ENCODE measurements around the gene GALNS. TPM values are rescaled to one million over a fixed set of nuclear protein-coding genes. Genes with fewer than 3 reads are reported as not detected.

Gene GALNS
- total RNA-seq, 2 donors from 2014 or later: 8.8 to 48.8 TPM

DNA sequence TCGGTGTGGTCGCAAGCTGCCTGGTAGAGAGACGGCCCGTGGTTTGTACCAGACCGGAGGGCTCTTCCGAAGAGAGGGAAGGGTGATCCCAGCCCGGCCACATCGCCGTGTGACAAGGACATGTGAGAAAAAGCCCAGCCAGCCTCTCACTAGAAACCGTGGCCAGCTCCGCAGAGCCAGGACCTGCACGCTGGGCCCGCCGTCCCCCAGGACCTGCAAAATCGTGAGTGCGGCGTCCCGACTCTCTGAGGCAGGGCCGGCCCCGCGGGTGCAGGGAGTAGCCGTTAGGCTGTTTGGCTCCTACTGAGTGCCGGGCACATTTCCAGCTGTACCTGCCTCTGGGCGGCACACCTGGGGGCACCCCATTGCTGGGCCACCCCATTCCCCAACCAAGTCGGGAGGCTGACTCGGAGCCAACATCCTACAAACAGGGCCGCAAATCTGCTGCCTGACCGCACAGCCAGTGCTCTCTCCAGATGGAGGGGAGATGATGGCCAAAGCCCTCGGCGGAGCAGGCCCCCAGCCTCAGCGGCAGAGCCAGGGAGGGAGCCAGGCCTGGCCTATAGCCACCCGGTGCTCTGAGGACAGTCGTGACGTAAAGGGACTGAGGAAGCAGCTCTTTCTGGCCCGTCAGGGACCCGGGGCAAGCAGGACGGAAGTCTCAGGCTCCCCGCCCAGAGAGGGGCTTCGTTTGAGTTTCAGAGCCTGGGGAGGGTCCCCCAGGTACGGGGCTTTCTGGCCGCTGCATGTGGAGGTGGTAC, 43.3 kb upstream of the GALNS start:
- H3K4me1 ChIP-seq: no peaks in the 10 kb centered on the region
- TF ChIP-seq, protein P1, sequence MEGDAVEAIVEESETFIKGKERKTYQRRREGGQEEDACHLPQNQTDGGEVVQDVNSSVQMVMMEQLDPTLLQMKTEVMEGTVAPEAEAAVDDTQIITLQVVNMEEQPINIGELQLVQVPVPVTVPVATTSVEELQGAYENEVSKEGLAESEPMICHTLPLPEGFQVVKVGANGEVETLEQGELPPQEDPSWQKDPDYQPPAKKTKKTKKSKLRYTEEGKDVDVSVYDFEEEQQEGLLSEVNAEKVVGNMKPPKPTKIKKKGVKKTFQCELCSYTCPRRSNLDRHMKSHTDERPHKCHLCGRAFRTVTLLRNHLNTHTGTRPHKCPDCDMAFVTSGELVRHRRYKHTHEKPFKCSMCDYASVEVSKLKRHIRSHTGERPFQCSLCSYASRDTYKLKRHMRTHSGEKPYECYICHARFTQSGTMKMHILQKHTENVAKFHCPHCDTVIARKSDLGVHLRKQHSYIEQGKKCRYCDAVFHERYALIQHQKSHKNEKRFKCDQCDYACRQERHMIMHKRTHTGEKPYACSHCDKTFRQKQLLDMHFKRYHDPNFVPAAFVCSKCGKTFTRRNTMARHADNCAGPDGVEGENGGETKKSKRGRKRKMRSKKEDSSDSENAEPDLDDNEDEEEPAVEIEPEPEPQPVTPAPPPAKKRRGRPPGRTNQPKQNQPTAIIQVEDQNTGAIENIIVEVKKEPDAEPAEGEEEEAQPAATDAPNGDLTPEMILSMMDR (IDR thresholded peaks at IDR 0.05): no peak
- no peak overlapping the region for H3K27ac ChIP-seq
- intact Hi-C loops (cut with DNase I): no loop called here
- H3K4me3 ChIP-seq: no peak overlapping the region
- no peaks in the 10 kb centered on the region for H3K9me3 ChIP-seq
- no peak for ATAC-seq
- no peaks in the 10 kb centered on the region for H3K36me3 ChIP-seq (replicated peaks in 1 of 2; ENCODE audit: insufficient read depth in 1 of 2, low read depth in 2 of 2)
- no peak for DNase-seq
- no peaks in the 10 kb centered on the region for H3K27me3 ChIP-seq
- WGBS, 2 donors: 89 to 91% methylated on average over 14 to 39 of the region's 41 CpGs

DNA sequence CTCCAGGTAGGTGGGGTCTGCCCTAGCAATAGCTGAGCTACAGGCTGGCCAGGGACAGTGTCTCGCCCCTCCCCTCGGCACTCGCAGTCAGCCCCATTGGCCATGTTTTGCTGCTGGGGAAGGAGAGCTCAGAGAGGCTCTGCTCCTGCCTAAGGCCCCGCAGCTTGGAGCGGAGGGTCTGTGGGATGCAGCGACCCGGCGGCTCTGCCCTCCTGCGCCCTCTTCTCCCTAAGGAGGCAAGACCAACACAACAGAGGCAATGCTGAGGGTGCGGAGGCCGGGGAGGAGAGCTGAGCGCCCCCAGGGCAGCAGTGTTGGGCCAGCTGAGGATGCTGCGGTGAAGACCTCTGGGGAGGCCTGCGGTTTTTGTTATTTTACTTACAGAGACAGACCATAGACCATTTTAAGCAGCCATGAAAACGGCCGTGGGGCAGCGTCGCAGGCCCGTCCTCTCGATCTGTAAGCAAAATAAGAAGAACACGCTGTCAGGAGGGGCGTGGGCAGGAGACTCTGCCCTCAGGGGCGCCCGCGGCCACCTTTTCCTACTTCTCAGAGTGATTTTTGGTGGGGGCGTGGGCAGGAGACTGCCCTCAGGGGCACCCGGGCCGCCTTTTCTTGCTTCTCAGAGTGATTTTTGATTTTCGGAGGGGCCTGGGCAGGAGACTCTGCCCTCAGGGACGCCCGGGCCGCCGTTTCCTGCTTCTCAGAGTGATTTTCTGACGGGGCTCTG, 41.1 kb upstream of the GALNS start:
- ATAC-seq (no peak), DNase-seq (no peak)
- Histone ChIP-seq H3K4me1 (no peaks in the 10 kb centered on the region), H3K36me3 (replicated peaks in 1 of 2; ENCODE audit: insufficient read depth in 1 of 2, low read depth in 2 of 2) (no peaks in the 10 kb centered on the region), H3K27me3 (no peaks in the 10 kb centered on the region), H3K9me3 (no peaks in the 10 kb centered on the region), H3K4me3 (no peak overlapping the region), H3K27ac (no peak overlapping the region)
- intact Hi-C loops (cut with DNase I): no loop called here
- 88 to 91% methylated on average over 26 to 34 of the region's 34 CpGs for WGBS, 2 donors
- TF ChIP-seq, protein P1 (IDR thresholded peaks at IDR 0.05): no peak
- no peak for TF ChIP-seq POLR2A (IDR thresholded peaks at IDR 0.05)

DNA sequence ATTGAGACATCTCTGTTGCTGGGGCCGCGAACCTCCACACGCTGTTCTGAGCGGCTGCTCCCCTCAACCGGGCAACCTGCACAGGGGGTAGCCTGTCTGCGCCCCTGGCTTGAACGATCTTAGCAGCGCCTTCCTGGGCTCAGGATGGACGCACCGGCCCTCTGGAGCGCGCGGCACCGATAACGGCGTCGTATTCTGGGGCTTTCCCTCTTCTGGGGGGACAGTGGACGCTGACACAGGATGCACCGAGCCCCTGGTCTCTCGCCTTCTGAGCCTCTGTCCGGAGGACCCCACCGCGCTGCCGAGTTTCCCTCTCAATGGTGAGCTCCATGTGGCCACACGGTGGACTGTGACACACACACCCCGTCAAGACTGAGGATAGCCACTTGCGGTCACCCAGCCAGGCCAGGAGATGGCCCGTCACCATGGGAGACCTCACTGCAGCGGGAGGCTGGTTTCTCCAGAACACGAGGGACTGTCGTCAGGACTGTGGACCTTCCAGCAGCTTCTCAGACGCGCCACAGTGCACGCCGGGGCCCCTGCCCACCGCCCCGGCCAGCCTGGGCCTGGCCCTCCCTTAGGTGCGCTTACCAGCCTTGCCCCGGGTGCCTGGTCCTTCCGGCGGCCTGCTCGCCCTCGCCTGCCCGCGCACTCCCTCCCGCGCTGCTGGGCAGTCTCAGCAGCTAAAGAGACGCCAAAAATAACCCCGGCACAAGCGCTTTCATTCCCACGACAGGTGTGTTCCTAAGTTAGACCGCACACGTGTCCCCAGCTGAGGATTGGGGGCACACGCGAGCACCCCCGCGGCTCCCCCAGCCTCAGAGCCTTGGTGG, 39.7 kb upstream of the GALNS start:
- Histone ChIP-seq H3K4me1 (no peaks in the 10 kb centered on the region), H3K27ac (no peak overlapping the region), H3K36me3 (replicated peaks in 1 of 2; ENCODE audit: insufficient read depth in 1 of 2, low read depth in 2 of 2) (peaks cover 0 to 2% of the 10 kb centered on the region in 2 donors), H3K9me3 (no peaks in the 10 kb centered on the region), H3K27me3 (no peaks in the 10 kb centered on the region), H3K4me3 (no peak overlapping the region)
- TF ChIP-seq POLR2A (IDR thresholded peaks at IDR 0.05): no peak
- TF ChIP-seq, protein P1 (IDR thresholded peaks at IDR 0.05): no peak
- 88 to 95% methylated on average over 26 to 56 of the region's 57 CpGs for WGBS, 2 donors
- DNase-seq (no peak), ATAC-seq (no peak)
- intact Hi-C loops (cut with DNase I): no loop called here

DNA sequence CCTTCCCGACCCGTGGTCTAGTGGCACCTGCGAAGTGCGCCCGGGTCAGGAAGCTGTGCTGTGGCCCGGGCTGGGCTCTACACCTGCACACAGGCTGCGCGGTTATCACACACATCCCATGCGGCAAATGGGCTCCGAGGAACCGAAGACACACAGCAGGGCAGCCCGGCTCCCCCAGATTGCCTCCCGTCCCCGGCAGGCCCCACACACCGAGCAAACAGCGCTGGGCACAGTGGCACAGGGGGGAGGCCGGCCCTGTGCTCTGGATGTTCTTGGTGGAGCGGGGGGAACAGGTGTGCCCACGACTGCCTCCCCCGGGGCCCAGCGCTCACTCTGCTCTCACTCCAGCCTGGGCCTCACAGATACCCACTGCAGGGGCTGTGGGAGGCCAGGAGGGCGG, 38.6 kb upstream of the GALNS start:
- TF ChIP-seq POLR2A (IDR thresholded peaks at IDR 0.05): no peak
- TF ChIP-seq, protein P1 (IDR thresholded peaks at IDR 0.05): no peak
- ATAC-seq: no peak

More for the DNA sequence above, 38.6 kb upstream of the GALNS start:
- Histone ChIP-seq H3K27me3 (no peaks in the 10 kb centered on the region), H3K36me3 (replicated peaks in 1 of 2; ENCODE audit: insufficient read depth in 1 of 2, low read depth in 2 of 2) (peaks cover 0 to 2% of the 10 kb centered on the region in 2 donors), H3K9me3 (no peaks in the 10 kb centered on the region), H3K4me1 (no peaks in the 10 kb centered on the region), H3K27ac (no peak overlapping the region), H3K4me3 (no peak overlapping the region)
- DNase-seq: no peak
- 90 to 95% methylated on average over 17 to 22 of the region's 22 CpGs for WGBS, 2 donors
- intact Hi-C loops (cut with DNase I): no loop called here
